ENCODE measurements around the gene SCNN1A.
A peak's percentile ranks its signal among the peaks of the same experiment; 100 is the strongest.

- TF ChIP-seq CTCF (IDR thresholded peaks at IDR 0.05) (peak in 1 of 12 donors; percentile 2), POLR2A (IDR thresholded peaks at IDR 0.05) (no peak)
Observed at GRCh38 chr12:6376870-6377666, 1.7 kb upstream of the SCNN1A start.

Measured in heart left ventricle (tissue), 13 donors.